ENCODE measurements around the gene TMEM128.
"Not testable (repeated sequence)": the region's sequence is repeated elsewhere in the genome, so short reads cannot be mapped to it uniquely, and the experiment has no call there.

The TMEM128 gene

GRCh38 chr4:4206204-4206603 lies 41.8 kb downstream of the TMEM128 start:
- H3K4me3 ChIP-seq (ENCODE audit: low read length), result no peak overlapping the region
- DNase-seq (ENCODE audit: low read depth, low spot score), result no peak

GRCh38 chr4:4204401-4204745 lies 43.6 kb downstream of the TMEM128 start:
- DNase-seq (ENCODE audit: low read depth, low spot score), result no peak
- no peak overlapping the region for H3K4me3 ChIP-seq (ENCODE audit: low read length)

DNA sequence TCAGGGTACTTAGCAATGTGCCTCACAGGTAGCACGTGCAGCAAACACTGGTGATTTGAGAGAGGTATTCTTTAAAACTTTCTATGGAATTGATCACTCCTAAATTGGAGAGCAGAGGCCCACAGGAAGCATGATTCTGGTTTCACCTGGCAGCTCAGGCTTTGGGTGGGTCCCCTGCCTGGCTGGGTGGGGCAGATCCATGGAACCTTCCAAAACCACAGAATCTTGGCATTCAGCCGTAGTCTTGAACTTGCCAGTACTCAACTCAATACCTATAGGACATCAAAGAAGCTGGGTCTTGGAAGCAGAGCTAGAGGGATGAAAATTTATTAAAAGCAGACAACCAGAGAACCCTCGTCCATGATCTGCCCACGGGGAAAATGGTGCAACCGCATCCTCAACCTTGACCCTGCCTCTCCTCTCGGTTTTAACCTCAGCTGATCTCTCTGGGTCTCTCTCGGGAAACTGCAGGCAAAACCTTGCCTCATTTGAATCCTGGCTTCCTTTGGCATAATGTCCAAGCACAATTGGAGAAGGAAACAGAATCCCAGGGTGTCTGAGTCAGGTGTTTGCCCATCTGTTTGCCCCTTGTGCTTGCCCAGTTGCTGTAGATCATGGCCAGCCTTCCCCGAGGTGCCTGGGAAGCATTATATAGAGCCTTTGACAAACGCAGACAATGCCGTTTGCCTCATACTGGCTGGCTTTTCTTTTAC lies 44.2 kb downstream of the TMEM128 start:
- H3K4me3 ChIP-seq (ENCODE audit: low read length), result no peak overlapping the region
- DNase-seq (ENCODE audit: low read depth, low spot score), result no peak

DNA sequence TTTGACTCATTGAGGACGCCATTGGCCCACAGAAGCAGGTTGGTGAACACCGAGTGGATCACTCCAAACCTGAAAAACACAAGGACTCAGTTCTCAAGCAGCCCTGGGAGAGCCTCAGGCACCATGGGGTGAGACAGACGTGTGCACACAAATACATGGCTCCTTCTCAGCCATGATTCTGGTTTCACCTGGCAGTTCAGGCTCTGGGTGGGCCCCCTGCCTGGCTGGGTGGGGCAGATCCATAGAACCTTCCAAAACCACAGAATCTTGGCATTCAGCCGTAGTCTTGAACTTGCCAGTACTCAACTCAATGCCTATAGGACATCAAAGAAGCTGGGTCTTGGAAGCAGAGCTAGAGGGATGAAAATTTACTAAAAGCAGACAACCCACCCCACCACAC lies 45.5 kb downstream of the TMEM128 start:
- no peak overlapping the region for H3K4me3 ChIP-seq (ENCODE audit: low read length)
- DNase-seq (ENCODE audit: low read depth, low spot score), result no peak

- DNase-seq (ENCODE audit: low read depth, low spot score), result no peak
- H3K4me3 ChIP-seq (ENCODE audit: low read length), result no peak overlapping the region
Measured at GRCh38 chr4:4200624-4201023, 47.4 kb downstream of the TMEM128 start.

DNA sequence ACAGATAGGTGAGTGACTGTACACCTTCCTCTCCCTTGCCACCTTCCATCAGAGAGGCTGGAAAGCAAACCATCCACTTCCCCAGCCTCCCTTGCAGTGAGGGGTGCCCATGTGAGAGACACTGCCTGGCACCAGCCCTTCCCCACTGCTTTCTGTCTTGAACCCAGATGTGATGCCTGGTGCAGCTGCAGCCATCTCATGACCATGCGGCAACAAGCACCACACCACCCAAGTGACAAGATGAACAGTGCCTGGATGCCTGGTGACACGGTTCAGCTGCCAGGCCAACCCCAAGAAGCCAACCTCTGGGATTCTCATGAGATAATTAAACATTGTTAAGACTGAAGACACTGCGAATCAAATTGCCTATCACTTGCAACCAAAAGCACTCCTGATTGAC lies 52.7 kb downstream of the TMEM128 start:
- H3K4me3 ChIP-seq (ENCODE audit: low read length), result no peak overlapping the region
- no peak for DNase-seq (ENCODE audit: low read depth, low spot score)

DNA sequence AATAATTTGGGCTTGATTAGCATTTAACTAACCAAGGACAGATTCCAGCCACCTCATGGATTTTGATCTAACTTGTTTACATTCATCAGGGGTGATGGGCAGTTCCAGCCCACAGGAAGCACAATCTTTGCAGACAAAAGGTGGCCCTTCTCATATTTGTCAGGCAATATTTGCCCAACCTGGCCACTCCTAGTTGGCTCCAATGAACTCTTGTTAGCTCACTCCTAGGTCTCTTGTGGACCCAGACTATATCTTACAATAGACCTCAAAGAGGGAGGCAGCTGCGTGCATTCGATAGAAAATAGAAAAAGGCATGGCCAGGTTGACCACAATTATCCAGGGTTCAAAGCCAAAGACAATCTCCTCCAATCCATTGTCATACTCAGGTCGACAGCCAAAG lies 59.5 kb downstream of the TMEM128 start:
- not testable (repeated sequence) for DNase-seq (ENCODE audit: low read depth, low spot score); H3K4me3 ChIP-seq (ENCODE audit: low read length)
